NCI-H2227 treated with DMSO at 0.1 percent for 48 hours (cell line): ENCODE measurements around the gene PRSS1.
"Not testable (repeated sequence)": the region's sequence is repeated elsewhere in the genome, so short reads cannot be mapped to it uniquely, and the experiment has no call there.

Experiments
- DNase-seq: peaks from one replicate; lab custom pipeline; 2025; lab: John Stamatoyannopoulos, UW

The PRSS1 gene

DNA sequence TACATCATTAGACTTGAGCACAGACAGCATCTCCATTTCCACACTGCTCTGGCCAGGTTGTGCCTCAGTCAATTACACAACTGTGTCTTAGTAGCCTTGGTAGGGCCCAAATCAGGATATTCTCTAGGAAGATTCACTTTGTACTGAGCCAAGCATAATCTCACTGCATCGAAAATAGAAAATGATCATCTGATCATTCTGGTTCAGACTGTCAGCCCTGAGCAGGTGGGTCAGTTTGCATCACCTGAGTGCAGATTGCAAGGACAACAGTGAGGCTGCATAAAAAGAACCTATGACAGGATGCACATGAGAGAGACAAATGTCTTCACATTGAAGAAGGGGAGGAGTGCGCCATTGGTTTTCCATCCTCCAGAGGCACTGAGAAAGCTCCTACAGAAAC lies 862 bp upstream of the PRSS1 start:
- DNase-seq, result not testable (repeated sequence)

DNA sequence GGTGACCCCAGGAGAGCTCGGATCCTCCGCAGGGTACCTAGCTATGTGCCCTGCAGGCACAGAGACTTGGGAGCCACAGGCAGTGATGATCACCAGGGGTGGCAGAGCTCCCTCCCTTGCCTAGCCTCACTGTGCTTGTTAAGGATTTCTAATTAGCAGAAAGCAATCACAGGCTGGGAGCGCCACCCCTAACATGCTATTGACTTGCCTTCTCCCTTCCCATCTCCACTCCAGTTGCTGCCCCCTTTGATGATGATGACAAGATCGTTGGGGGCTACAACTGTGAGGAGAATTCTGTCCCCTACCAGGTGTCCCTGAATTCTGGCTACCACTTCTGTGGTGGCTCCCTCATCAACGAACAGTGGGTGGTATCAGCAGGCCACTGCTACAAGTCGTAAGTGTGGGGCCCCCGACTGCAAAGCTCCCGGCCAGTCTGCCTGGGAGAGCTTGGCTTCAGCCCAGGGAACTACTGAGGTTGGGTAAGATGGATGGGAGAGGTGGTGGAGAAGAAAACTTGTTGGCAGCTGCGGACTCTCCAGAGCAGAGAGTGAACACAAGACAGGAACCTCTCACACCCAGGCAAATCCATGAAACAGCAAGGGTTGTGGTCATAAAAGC lies 1.2 kb downstream of the PRSS1 start:
- no peak for DNase-seq

DNA sequence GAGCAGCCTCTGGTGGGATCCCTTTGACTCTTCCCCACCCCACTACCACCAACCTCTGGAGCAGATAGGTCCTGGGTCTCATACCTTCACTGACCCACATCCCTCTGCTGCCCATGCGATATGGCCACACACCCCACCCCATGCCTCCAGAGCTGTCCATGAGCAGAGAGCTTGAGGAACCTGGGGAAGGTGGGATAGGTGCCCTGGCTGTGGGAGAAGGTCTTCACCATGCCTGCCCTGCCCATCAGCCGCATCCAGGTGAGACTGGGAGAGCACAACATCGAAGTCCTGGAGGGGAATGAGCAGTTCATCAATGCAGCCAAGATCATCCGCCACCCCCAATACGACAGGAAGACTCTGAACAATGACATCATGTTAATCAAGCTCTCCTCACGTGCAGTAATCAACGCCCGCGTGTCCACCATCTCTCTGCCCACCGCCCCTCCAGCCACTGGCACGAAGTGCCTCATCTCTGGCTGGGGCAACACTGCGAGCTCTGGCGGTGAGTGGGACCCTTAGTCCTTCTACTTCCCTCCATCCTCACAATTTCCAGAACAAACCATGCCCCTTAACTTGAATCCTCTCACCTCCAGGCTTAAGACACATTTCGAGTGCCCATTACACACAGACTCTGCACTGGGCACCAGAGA lies 2.4 kb downstream of the PRSS1 start:
- DNase-seq, result not testable (repeated sequence)

DNA sequence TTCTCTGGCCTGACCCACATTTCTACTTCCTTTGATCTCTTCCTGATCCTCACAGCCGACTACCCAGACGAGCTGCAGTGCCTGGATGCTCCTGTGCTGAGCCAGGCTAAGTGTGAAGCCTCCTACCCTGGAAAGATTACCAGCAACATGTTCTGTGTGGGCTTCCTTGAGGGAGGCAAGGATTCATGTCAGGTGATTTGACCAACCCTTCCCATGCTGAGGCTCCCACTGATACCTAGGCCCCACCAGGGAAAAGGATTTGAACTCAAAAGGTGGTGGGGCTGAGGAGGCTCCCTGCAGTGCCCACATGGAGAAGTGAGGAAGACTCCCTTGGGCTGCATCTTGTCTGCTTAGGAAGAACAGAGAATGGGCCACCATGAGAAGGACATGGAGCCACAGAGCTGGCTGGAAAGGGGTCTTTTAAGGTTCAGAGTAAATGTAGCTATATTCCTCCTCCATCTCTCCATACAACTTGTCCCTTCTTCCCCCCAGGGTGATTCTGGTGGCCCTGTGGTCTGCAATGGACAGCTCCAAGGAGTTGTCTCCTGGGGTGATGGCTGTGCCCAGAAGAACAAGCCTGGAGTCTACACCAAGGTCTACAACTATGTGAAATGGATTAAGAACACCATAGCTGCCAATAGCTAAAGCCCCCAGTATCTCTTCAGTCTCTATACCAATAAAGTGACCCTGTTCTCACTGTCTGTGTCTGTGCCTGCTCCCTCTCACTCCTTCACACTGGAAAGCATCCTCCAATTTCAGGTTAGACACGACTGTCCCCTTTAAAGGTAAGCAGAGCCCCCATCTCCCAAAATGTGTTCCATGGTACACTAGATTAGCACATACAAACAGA lies 3.3 kb downstream of the PRSS1 start:
- DNase-seq, result no peak

DNA sequence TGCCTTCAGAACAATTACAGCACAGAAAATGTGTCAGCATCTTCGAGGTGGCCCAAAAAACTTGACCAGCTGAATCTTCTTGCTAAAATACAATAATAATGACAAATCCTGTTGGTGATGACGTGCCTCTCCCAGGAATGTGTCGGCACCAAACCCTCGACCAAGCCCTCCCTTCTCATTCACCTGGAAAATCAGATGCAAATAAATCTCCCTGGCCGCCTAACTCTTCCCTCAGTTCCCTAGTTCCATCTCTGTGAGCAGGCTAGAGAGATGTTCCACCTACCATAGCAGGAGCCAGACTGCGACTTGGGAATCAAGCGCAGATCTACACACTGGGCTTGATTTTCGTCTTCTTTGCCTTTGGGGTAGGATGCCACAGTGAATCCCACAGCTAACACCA lies 4.1 kb downstream of the PRSS1 start:
- no peak for DNase-seq

DNA sequence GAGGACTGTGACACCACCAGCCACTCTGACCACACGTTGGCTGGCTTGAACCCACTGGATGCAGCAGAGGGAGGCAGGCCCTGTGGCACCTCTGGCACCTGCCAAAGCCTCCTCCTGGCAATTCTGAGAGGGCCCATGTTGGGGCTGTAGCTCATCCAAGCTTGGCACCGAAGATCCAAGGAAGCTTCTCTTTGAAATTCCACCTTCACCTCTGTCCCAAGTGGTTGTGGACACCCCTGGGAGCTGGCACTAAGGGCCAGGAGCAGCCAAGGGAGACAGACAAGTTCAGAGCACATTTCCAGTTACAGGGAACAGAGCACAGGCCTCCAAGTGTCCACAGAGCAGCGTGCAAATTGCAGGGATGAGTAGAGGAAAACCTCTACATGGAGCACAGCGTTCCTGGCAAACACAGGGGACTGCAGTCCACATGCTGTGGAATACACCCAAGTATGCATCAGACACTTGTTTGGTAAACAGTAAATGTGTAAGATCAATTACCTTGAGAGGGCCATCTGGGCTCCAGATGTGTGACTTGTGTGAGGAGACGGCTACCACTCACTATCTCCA lies 4.7 kb downstream of the PRSS1 start:
- DNase-seq, result not testable (repeated sequence)

DNA sequence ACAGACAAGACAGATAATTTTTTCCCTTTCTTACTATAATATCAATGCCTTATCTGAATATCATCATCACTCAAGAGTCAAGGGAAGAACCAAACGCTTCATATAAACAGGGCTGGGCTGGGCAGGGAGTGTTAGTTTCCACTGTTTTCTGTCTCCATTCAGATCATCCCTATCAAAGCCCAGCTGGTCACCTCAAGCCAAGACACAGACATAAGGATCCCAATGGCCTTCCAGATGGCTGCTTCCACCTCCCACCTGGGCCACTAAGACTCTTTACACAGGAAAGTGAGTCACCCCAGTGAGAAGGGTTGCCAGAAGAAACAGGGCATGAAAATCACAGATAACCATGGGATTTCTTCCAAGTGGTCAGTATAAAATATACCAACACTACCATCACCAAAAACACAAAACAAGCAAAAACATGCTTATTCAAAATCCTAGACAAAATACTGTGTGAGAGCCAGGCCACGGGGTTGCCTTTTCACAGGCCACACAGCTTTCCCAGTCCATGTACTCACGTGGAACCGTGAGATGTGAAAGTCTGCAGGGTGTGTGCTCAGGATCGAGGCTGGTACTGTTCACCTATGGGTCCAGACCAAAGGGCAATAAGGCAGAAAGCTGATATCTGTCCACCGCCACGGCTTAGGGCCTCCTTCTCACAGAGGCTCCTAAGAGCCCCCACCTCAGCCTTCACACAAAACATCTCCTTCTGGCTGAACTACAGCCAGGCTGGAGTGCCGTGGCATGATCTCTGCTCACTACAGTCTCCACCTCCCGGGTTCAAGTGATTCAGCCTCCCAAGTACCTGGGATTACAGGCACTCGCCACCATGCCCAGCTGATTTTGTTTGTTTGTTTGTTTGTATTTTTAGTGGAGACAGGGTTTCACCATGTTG lies 5.7 kb downstream of the PRSS1 start:
- no peak for DNase-seq

DNA sequence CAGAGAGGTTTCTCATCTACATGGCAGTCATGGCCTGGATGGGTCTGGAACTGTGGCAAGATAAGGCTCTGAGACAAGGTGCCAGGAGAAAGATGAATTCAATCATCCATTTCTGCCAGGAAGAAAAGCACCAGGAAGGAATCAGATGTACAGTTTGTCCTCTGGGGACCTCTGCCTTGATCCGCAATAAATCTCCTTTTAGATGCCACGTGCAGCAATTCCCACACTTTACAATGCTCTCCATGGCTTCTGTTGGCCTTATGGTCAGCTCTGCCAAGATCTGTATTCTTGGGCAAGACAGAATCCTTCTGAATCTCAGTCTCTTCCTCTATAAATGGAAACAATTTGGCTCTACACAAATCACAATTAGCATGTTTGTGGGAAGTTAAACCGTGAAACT lies 9.0 kb downstream of the PRSS1 start:
- DNase-seq, result not testable (repeated sequence)

DNA sequence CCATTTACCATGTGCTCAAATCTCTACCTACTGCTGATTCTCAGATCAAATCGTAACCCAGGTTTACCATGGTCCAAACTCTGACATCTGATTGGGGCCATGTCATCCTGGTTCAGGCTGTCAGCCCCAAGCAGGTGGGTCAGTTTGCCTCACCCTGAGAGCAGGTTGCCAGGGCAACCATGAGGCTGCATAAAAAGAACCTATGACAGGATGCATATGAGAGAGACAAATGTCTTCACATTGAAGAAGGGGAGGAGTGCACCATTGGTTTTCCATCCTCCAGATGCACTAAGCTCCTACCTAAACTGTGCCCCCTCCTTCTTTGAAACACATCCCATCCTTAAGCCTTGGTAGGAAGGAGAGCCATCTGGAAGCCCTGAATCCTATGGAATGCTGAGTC lies 10.2 kb downstream of the PRSS1 start:
- DNase-seq, result no peak

DNA sequence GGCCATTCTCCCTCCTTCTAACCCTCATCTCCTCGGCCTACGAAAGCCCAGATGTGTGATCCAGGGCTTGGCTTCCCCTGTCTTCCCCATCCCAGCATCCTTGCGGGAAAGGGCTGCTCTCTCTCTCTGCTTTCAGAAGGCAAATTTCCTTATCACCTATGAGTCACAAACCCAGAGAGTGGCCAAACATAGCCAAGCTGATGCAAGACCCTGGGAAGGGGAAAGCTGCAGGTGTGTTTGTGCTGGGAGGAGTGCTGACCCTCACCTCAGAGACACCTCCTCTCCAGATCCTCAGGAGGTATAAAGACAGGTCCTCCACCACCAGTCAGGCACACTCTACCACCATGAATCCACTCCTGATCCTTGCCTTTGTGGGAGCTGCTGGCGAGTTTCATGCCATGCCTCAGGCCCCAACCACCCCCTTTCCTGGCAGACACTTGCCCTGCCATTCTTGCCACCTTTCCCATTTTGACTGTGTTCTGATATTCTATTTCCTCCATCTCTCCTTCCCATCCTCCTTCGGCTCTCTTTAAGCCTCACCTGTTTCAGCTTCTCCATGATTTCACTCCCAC lies 10.9 kb downstream of the PRSS1 start:
- no peak for DNase-seq

DNA sequence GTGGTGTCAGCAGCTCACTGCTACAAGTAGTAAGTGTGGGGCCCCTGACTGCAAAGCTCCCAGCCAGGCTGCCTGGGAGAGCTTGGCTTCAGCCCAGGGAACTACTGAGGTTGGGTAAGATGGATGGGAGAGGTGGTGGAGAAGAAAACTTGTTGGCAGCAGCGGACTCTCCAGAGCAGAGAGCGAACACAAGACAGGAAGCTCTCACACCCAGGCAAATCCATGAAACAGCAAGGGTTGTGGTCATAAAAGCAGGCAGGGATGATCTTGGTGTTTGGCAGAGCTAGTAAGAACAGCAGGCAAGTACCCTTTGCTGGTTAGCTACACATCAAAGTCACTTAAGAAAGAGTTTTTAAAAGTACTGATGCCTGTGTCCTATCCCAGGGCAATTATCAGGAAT lies 12.3 kb downstream of the PRSS1 start:
- not testable (repeated sequence) for DNase-seq

DNA sequence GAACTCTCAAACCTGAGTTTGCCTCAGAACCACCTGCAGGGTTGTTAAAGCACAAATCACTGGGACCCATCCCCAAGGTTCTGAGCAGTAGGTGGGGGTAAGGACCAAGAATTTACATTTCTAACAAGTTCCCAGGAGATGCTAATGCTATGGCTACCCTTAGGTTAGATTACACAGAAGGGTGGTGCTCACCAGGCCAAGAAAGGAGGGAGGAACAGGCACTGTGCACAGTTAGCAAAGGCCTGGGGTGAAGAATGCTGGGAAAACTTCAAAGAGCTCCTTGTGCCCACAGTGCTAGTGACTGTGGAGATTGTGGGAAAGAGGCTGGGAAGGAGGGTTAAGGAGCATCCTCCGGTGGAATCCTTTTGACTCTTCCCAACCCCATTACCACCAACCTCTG lies 12.8 kb downstream of the PRSS1 start:
- no peak for DNase-seq

DNA sequence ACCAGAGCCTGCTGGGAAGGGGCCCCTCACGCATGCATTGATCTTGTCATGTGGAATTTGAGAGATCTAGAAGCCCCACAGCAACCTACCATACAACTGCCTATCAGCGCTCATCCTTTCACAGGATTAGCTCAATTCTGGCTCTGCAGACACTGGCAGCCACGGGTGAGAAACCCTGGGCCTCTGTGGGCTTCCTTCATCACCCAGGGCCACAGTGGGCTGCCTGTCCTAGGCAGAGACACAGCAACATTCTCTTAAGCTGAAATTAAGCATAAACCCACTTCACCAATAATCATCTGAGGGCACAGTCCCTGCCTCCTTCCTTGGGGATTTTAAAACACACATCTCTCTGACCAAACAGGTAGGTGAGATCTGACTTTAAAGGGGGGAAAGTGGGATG lies 18.2 kb downstream of the PRSS1 start:
- no peak for DNase-seq

DNA sequence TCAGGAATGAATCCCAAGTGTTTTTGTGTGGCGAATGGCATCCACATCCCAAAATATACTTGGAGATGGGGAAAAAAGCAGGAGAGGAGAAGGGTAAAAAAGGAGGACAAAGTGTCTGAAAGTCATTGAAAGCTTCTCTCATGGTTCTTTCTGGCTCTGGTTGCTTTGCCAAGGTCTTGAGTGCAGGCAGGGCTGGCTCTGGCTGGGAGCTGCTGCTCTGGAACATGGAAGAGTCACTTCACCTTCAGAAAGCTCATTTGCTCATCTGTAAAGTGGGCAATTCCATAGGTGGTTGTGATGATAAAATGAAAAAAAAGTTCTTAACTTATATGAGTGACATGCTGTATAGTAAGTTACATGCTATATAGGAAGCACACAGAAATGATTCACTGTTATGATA lies 18.6 kb downstream of the PRSS1 start:
- DNase-seq, result no peak

DNA sequence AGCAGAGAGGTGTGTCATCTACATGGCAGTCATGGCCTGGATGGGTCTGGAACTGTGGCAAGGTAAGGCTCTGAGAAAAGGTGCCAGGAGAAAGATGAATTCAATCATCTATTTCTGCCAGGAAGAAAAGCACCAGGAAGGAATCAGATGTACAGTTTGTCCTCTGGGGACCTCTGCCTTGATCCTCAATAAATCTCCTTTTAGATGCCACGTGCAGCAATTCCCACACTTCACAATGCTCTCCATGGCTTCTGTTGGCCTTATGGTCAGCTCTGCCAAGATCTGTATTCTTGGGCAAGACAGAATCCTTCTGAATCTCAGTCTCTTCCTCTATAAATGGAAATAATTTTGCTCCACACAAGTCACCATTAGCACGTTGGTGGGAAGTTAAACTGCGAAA lies 19.6 kb downstream of the PRSS1 start:
- not testable (repeated sequence) for DNase-seq

DNA sequence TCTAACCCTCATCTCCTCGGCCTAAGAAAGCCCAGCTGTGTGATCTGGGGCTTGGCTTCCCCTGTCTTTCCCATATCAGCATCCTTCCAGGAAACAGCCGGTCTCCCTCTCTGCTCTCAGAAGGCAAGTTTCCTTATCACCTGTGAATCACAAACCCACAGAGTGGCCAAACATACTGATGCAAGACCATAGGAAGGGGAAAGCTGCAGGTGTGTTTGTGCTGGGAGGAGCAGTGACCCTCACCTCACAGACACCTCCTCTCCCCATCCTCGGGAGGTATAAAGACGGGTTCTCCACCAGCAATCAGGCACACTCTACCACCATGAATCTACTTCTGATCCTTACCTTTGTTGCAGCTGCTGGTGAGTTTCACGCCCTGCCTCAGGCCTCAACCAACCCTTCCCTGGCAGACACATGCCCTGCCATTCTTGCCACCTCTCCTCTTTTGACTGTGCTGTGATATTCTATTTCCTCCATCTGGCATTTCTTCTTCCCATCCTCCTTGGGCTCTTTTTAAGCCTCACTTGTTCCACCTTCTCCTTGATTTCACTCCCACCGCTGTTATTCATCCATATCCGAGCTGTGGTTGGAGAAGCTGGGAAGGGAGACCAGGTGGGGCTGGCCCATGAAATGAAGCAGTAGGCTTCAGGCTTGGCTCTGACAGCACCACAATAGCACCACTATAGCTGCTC lies 21.5 kb downstream of the PRSS1 start, which contains the start of gene PRSS2:
Gene PRSS2 (plus strand): TSS at position 310 of the 692 bp plus-strand sequence. CDS start 13 bp downstream, at position 323.
- no peak for DNase-seq

DNA sequence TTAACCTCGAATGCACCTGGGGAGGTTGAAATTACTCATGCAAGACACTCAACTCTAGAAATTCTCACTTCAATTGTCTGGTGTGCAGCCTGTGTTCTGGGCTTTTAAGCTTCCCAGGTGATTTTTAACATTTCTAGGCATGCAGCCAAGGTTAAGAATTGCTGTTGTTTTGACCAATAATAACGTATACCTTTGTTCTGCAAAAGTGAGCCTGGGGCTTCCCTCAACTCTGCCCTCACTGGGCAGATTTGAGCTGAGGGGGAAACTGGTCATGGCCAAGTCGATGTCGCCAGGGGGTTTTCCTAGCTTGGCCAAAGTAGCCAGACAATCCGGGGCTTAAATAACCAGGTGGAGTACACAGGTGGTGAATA lies 22.1 kb downstream of the PRSS1 start:
- no peak for DNase-seq

DNA sequence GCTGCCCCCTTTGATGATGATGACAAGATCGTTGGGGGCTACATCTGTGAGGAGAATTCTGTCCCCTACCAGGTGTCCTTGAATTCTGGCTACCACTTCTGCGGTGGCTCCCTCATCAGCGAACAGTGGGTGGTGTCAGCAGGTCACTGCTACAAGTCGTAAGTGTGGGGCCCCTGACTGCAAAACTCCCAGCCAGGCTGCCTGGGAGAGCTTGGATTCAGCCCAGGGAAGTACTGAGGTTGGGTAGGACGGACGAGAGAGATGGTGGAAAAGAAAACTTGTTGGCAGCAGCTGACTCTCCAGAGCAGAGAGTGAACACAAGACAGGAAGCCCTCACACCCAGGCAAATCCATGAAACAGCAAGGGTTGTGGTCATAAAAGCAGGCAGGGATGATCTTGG lies 22.8 kb downstream of the PRSS1 start:
- no peak for DNase-seq

DNA sequence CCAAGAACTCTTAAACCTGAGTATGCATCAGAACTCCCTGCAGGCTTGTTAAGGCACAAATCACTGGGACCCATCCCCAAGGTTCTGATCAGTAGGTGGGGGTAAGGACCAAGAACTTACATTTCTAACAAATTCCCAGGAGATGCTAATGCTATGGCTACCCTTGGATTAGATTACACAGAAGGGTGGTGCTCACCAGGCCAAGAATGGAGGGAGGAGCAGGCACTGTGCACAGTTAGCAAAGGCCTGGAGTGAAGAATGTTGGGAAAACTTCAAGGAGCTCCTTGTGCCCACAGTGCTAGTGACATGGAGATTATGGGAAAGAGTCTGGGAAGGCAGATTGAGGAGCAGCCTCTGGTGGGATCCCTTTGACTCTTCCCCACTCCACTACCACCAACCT lies 23.4 kb downstream of the PRSS1 start:
- no peak for DNase-seq

DNA sequence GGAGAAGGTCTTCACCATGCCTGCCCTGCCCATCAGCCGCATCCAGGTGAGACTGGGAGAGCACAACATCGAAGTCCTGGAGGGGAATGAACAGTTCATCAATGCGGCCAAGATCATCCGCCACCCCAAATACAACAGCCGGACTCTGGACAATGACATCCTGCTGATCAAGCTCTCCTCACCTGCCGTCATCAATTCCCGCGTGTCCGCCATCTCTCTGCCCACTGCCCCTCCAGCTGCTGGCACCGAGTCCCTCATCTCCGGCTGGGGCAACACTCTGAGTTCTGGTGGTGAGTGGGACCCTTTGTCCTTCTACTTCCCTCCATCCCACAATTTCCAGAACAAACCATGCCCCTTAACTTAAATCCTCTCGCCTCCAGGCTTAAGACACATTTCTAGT lies 24.0 kb downstream of the PRSS1 start:
- DNase-seq, result no peak
